22Rv1 (cell line): ENCODE measurements around the gene EMP2.

ENCODE experiments used
- H3K27ac ChIP-seq: fragments of 450-650 bp; 2 replicates; pipeline ENCODE4 v1.5.1; 2017
- ZFX ChIP-seq: fragments of 450-650 bp; IDR thresholded peaks from 2 replicates; pipeline ENCODE4 v1.6.1; 2017; ENCODE audit warnings: antibody characterized with exemption, borderline replicate concordance
- TF ChIP-seq, protein P1 (sequence below): fragments of 450-650 bp; IDR thresholded peaks from 2 replicates; pipeline ENCODE4 v1.5.1; 2017; ENCODE audit warnings: mild to moderate bottlenecking

The EMP2 gene

DNA sequence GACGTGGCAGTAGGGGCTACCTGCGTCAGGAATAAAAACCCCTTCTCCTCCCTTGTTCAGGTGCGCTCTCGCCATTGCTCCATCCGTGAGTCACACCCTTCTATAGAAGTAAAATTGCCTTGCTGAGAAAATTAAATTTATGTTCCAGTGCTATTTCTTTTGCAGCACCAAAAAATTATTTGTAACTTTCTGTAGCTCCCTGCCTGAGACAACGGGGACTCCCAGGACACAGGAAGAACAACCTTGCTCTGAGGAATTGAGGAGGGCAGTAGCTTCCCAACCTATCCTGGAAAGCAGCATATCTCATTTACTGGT, 85.4 kb downstream of the EMP2 start:
- TF ChIP-seq ZFX, result no peak
- TF ChIP-seq, protein P1, sequence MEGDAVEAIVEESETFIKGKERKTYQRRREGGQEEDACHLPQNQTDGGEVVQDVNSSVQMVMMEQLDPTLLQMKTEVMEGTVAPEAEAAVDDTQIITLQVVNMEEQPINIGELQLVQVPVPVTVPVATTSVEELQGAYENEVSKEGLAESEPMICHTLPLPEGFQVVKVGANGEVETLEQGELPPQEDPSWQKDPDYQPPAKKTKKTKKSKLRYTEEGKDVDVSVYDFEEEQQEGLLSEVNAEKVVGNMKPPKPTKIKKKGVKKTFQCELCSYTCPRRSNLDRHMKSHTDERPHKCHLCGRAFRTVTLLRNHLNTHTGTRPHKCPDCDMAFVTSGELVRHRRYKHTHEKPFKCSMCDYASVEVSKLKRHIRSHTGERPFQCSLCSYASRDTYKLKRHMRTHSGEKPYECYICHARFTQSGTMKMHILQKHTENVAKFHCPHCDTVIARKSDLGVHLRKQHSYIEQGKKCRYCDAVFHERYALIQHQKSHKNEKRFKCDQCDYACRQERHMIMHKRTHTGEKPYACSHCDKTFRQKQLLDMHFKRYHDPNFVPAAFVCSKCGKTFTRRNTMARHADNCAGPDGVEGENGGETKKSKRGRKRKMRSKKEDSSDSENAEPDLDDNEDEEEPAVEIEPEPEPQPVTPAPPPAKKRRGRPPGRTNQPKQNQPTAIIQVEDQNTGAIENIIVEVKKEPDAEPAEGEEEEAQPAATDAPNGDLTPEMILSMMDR, result no peak

DNA sequence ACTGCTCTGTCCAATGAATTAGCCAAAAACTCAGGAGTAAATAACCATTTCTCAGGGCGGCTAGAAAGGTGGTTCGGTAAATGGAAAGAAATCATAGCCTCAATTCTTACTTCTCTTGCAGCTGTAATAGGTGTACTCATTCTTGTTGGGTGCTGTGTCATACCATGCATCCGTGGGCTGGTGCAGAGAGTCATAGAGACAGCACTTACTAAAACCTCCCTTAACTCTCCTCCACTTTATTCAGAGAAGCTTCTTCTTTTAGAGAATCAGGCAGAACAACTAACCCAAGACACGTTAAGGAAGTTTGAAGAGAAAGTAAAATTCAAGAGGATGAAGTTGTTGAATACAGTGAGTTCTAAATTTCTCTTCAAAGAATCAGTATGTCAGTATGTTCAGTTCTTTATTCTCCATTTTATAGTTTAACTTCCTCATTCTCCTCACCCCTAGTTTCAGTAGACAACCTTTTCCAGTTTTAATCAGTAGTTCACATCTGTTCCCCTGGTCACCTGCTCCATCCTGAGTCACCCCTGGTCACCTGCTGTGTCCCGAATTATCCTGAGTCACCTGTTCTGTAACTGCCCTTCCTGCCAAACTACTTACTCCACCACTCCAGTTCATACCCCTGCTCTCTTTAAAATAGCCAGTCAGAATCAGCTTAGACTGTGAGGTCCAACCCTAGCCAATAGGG, 85.9 kb downstream of the EMP2 start:
- no peak overlapping the region for H3K27ac ChIP-seq

More for the DNA sequence above, 85.4 kb downstream of the EMP2 start:
- no peak overlapping the region for H3K27ac ChIP-seq

DNA sequence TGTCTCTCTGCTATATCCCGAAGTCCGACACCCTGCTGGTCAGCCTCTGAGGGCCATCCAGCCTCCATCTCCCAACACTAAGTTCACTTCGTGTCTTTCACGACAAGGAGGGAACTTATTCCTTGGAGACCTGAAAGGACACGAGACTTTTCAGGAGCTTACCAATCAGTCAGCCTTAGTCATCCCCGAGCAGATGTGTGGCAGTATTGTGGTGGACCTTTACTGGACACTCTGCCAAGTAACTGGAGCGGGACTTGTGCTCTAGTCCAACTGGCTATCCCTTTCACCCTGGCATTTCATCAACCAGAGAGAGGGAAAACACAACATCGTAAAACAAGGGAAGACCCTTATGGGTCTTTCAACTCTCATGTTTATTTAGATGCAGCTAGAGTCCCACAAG, 87.1 kb downstream of the EMP2 start:
- H3K27ac ChIP-seq, result no peak overlapping the region
- TF ChIP-seq, protein P1, result no peak
- TF ChIP-seq ZFX, result no peak

More for the DNA sequence above, 85.9 kb downstream of the EMP2 start:
- no peak for TF ChIP-seq ZFX
- TF ChIP-seq, protein P1, result no peak

DNA sequence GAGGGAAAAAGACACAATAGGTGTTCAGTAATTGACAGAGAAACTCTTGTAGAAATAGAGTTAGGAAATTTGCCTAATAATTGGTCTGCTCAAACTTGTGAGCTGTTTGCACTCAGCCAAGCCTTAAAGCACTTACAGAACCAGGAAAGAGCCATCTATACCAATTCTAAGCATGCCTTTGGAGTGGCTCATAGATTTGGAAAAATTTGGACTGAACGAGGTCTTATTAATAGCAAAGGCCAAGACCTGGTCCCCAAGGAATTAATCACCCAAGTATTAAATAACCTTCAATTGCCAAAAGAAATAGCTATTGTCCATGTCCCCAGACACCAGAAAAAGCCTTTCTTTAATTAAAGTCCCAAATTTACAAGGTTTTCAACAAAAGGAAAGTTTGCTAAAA, 90.3 kb downstream of the EMP2 start:
- TF ChIP-seq ZFX, result no peak
- TF ChIP-seq, protein P1, result no peak
- H3K27ac ChIP-seq, result no peak overlapping the region

- no peak overlapping the region for H3K27ac ChIP-seq
- no peak for TF ChIP-seq ZFX
- TF ChIP-seq, protein P1, result no peak
Observed at GRCh38 chr16:10485698-10486382, 94.6 kb downstream of the EMP2 start.

GRCh38 chr16:10485159-10485558, 95.2 kb downstream of the EMP2 start:
- TF ChIP-seq, protein P1, result no peak
- TF ChIP-seq ZFX, result no peak

DNA sequence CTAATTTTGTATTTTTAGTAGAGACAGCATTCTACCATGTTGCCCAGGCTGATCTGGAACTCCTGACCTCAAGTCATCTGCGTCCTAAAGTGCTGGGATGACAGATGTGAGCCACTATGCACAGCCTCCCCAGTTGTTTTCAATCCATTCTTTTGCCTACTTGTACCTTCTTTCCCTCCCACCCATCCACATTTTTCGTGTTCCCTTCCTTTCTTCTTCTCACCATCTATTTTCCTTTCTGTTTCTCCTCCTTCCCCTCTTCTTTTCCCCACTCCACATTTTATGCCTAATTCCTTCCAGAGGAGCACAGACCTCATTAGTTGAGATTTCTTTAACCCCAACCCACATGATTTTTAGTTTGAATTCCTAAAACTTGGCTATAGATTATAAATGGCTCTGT, 100.2 kb downstream of the EMP2 start:
- H3K27ac ChIP-seq, result no peak overlapping the region
- TF ChIP-seq ZFX, result no peak
- TF ChIP-seq, protein P1, result no peak

More at GRCh38 chr16:10485159-10485558, 95.2 kb downstream of the EMP2 start:
- no peak overlapping the region for H3K27ac ChIP-seq
